Adipocyte (in vitro differentiated cells): ENCODE measurements around the gene MSH3.

ENCODE experiments used
- DNase-seq: peaks from one replicate; pipeline ENCODE4 v3.0.0-alpha.2; 2015; ENCODE audit warnings: low read depth
- H3K27me3 ChIP-seq: replicated peaks from 2 replicates; pipeline ENCODE4 v1.7.0; 2013; ENCODE audit warnings: mild to moderate bottlenecking, low read length, moderate library complexity; ENCODE audit not compliant: control insufficient read depth, insufficient read depth
- H3K36me3 ChIP-seq: 2 replicates; pipeline ENCODE4 v1.7.0; 2013; ENCODE audit warnings: low read length, mild to moderate bottlenecking, moderate library complexity; ENCODE audit not compliant: control insufficient read depth, insufficient read depth, severe bottlenecking
- H3K4me1 ChIP-seq: 2 replicates; pipeline ENCODE4 v1.7.0; 2013; ENCODE audit warnings: mild to moderate bottlenecking, low read length, moderate library complexity; ENCODE audit not compliant: control insufficient read depth, insufficient read depth
- H3K4me3 ChIP-seq: 2 replicates; pipeline ENCODE4 v1.7.0; 2013; ENCODE audit warnings: mild to moderate bottlenecking, low read length, moderate library complexity
- H3K9ac ChIP-seq: 2 replicates; pipeline ENCODE4 v1.7.0; 2013; ENCODE audit warnings: mild to moderate bottlenecking, low read length, moderate library complexity
- H3K9me3 ChIP-seq: 2 replicates; pipeline ENCODE4 v1.7.0; 2013; ENCODE audit warnings: mild to moderate bottlenecking, low read length, moderate library complexity; ENCODE audit not compliant: control insufficient read depth

The MSH3 gene

DNA sequence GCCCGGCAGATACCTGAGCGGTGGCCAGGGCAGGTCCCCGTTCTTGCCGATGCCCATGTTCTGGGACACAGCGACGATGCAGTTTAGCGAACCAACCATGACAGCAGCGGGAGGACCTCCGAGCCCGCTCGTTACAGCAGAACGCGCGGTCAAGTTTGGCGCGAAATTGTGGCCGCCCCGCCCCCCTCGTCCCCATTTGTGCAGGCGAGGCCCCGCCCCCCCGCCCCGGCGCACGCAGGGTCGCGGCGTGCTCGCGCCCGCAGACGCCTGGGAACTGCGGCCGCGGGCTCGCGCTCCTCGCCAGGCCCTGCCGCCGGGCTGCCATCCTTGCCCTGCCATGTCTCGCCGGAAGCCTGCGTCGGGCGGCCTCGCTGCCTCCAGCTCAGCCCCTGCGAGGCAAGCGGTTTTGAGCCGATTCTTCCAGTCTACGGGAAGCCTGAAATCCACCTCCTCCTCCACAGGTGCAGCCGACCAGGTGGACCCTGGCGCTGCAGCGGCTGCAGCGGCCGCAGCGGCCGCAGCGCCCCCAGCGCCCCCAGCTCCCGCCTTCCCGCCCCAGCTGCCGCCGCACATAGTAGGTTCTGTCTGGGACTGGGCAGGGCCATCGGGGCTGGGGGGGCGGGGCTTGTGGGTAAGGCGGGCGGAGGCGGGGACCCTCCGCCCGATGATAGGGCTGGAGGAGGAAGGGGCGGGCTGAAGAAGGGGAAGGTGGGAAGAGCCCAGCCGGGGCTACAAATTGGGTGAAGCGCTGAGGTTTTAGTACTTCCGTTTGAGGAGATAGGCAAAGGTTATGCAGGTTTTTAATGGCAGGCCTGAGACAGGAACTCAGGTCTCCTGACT lies at the start of gene MSH3, which contains the start of gene DHFR:
MSH3 (plus strand) TSS at position 262 of the 840 bp plus-strand sequence; CDS start at position 338, 76 bp downstream.
DHFR (minus strand) TSS at position 593 of the 840 bp plus-strand sequence; CDS start at position 99, 494 bp downstream.
- Histone ChIP-seq H3K9ac (peak within 1 kb of the TSS; percentile 96), H3K9me3 (no peaks in the 10 kb centered on the region), H3K27me3 (no peaks in the 10 kb centered on the region), H3K36me3 (peaks cover 12% of the 10 kb centered on the region), H3K4me3 (peak within 1 kb of the TSS; percentile 92), H3K4me1 (peaks cover 32% of the 10 kb centered on the region)
- peak; percentile 94 for DNase-seq

- no peak overlapping the region for H3K4me3 ChIP-seq
- H3K9ac ChIP-seq, result no peak overlapping the region
- no peaks in the 10 kb centered on the region for H3K4me1 ChIP-seq
- DNase-seq, result no peak
- H3K36me3 ChIP-seq, result no peaks in the 10 kb centered on the region
- no peaks in the 10 kb centered on the region for H3K27me3 ChIP-seq
- H3K9me3 ChIP-seq, result peaks cover 5% of the 10 kb centered on the region
Observed at GRCh38 chr5:80607343-80607742, 47.1 kb upstream of the MSH3 start.

- no peaks in the 10 kb centered on the region for H3K27me3 ChIP-seq
- H3K9ac ChIP-seq, result no peak overlapping the region
- no peak for DNase-seq
- H3K36me3 ChIP-seq, result no peaks in the 10 kb centered on the region
- no peaks in the 10 kb centered on the region for H3K4me1 ChIP-seq
- H3K9me3 ChIP-seq, result peaks cover 5% of the 10 kb centered on the region
- no peak overlapping the region for H3K4me3 ChIP-seq
Observed at GRCh38 chr5:80607832-80608231, 46.6 kb upstream of the MSH3 start.

GRCh38 chr5:80608731-80609130 lies 45.7 kb upstream of the MSH3 start:
- no peaks in the 10 kb centered on the region for H3K4me1 ChIP-seq
- peaks cover 5% of the 10 kb centered on the region for H3K9me3 ChIP-seq
- no peak overlapping the region for H3K4me3 ChIP-seq
- H3K27me3 ChIP-seq, result no peaks in the 10 kb centered on the region
- no peak for DNase-seq
- H3K9ac ChIP-seq, result no peak overlapping the region
- no peaks in the 10 kb centered on the region for H3K36me3 ChIP-seq

DNA sequence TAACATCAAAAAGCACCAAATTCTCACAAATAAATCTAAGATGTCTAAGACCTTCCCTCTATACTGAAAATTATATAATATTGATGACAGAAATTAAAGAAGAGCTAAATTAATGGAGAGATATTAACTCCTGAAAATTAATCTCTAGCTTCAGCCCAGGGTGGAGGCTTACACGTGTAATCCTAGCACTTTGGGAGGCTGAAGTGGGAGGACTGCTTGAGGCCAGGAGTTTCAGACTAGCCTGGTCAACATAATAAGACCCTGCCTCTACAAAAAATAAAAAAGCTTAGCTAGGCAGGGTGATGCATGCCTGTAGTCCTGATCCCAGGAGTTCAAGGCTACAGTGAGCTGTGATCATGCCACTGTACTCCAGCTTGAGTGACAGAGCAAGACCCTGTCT lies 44.8 kb upstream of the MSH3 start:
- H3K9me3 ChIP-seq, result peaks cover 5% of the 10 kb centered on the region
- no peaks in the 10 kb centered on the region for H3K36me3 ChIP-seq
- H3K4me3 ChIP-seq, result no peak overlapping the region
- no peaks in the 10 kb centered on the region for H3K27me3 ChIP-seq
- no peak for DNase-seq
- H3K9ac ChIP-seq, result no peak overlapping the region
- H3K4me1 ChIP-seq, result no peaks in the 10 kb centered on the region

DNA sequence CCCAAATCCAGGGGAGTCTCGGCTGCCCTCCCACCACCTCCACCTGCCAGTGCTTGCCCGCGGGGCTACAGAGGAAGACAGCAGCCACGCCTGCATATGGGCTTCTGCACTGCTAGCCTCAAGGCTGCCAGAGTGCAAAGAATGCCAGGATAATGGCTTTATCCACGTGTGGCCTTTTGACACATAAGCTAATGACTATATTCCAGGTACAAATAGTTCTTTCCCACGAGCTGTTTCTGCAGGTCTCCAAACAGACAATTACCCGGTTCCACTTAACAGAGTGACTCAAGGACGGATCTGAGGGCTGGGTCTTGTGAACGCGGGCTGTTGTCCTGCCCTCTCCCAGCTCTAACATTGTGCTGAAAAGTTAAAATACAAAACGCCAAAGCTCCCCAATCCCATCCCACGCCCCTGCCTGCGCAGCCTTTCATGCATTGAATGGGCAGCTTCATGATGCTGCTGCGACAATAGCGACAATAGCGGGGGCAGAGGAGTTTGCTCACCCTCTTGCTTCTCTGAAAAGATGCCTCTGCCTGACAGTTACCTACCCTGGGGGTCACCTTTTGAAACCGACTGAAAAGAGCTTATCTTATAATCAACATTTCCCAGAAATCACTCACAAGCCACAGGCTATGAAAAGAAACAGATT lies 39.1 kb upstream of the MSH3 start:
- no peak overlapping the region for H3K4me3 ChIP-seq

DNA sequence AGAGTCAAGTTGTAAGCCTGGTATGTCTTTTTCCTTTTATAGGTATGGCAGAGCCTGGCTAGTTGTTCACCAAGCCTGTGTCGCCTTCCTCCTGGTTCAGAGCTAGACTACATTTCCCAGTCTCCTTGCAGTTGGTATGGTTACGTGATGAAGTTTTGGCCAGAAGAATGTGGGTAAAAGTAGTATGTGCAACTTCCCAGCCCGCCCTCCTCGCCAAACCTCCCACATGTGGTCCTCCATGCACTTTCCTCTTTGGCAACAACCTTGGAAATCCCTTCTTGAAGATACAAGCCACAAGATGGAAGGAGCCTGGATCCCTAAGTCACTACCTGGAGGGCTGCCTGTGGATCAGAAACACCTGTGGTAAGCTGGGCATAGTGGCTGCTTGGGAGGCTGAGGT lies 36.0 kb upstream of the MSH3 start:
- no peak overlapping the region for H3K9ac ChIP-seq
- H3K4me1 ChIP-seq, result no peaks in the 10 kb centered on the region
- H3K4me3 ChIP-seq, result no peak overlapping the region
- no peaks in the 10 kb centered on the region for H3K36me3 ChIP-seq
- no peaks in the 10 kb centered on the region for H3K27me3 ChIP-seq
- no peak for DNase-seq
- H3K9me3 ChIP-seq, result no peaks in the 10 kb centered on the region

More for the DNA sequence above, 39.1 kb upstream of the MSH3 start:
- no peaks in the 10 kb centered on the region for H3K4me1 ChIP-seq
- H3K9me3 ChIP-seq, result no peaks in the 10 kb centered on the region
- no peaks in the 10 kb centered on the region for H3K27me3 ChIP-seq
- no peak for DNase-seq
- no peaks in the 10 kb centered on the region for H3K36me3 ChIP-seq
- no peak overlapping the region for H3K9ac ChIP-seq

DNA sequence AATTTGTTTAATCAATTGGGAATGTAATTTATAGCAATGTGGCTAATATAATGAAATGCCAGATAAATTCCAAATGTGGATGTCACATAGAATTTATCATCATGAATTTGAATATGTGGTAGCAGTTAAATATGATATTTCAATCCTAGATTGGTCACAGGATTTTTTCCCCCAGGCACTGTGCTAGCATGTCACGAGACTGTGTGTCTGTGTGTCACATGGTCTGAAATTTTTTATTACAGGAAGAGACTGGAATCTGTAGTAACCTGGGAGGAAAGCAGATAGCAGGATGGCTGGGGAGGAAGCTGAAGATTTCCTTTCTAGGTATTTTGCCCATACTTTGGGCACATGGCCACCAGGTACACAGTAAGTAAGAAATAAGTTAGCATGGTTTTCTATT lies 35.4 kb upstream of the MSH3 start:
- DNase-seq, result no peak
- Histone ChIP-seq H3K27me3 (no peaks in the 10 kb centered on the region), H3K9me3 (no peaks in the 10 kb centered on the region), H3K4me3 (no peak overlapping the region), H3K4me1 (no peaks in the 10 kb centered on the region), H3K36me3 (no peaks in the 10 kb centered on the region), H3K9ac (no peak overlapping the region)

DNA sequence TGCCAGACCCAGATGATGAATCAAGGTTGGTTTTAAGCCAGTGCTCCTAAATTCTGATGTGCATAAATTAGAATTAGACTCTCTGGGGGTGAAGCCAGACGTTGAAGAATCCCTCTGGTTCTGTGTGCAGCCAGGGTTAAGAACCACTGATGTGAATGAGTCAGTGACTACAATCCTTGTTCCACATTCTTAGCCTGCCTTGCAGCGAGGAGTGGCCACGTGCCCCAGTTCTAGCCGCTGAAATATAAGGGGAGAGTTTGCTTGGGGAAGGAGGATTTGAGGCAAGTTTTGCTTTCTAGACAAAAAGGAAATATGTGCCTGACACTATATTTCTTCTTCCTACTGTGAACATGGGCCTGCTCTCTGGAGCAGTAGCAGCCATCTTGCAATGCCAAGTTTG lies 34.2 kb upstream of the MSH3 start:
- DNase-seq, result no peak
- Histone ChIP-seq H3K4me3 (no peak overlapping the region), H3K9ac (no peak overlapping the region), H3K27me3 (no peaks in the 10 kb centered on the region), H3K9me3 (no peaks in the 10 kb centered on the region), H3K36me3 (no peaks in the 10 kb centered on the region), H3K4me1 (no peaks in the 10 kb centered on the region)

DNA sequence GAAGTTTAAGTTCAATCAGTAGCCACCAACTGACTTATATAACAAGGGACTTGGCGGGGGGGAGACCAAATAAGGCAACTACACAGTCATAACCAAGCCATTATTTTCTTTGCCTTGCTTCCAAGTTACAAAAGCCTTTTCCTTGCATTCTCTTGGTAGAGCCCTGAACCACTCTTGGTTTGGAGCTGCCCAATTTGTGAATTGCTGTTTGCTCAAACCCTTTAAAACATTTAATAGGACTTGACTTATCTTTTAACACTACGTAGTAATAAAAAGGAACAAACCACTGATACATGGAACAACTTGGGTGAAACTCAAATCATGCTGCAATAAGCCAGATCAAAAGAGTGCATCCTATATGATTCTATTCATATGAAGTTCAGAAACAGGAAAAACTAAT lies 31.7 kb upstream of the MSH3 start:
- H3K9ac ChIP-seq, result no peak overlapping the region
- no peaks in the 10 kb centered on the region for H3K27me3 ChIP-seq
- DNase-seq, result no peak
- H3K4me1 ChIP-seq, result no peaks in the 10 kb centered on the region
- H3K36me3 ChIP-seq, result no peaks in the 10 kb centered on the region
- H3K9me3 ChIP-seq, result no peaks in the 10 kb centered on the region
- no peak overlapping the region for H3K4me3 ChIP-seq

- Histone ChIP-seq H3K4me1 (no peaks in the 10 kb centered on the region), H3K9ac (no peak overlapping the region), H3K9me3 (no peaks in the 10 kb centered on the region), H3K27me3 (no peaks in the 10 kb centered on the region), H3K4me3 (no peak overlapping the region), H3K36me3 (no peaks in the 10 kb centered on the region)
- no peak for DNase-seq
Observed at GRCh38 chr5:80623999-80624398, 30.5 kb upstream of the MSH3 start.
